Peyer's patch (tissue), 4 donors: ENCODE results near the gene TEX19. TPM values are rescaled to one million over a fixed set of nuclear protein-coding genes. Genes with fewer than 3 reads are reported as not detected.

Experiments
- DNase-seq, 3 donors: peaks; one replicate each; pipeline ENCODE4 v3.0.0-alpha.2; 2017 to 2019
- H3K27ac ChIP-seq, 4 donors: fragments of 200-600 bp; sonication (generic); one replicate each; pipeline ENCODE4 v1.5.1; 2016 to 2019
- H3K27me3 ChIP-seq, 2 donors: fragments of 200-600 bp; sonication (generic); one replicate each; pipeline ENCODE4 v1.5.1; 2019
- H3K36me3 ChIP-seq, 3 donors: fragments of 200-600 bp; sonication (generic); one replicate each; pipeline ENCODE4 v1.5.1; 2016 to 2019
- H3K4me1 ChIP-seq, 4 donors: fragments of 200-600 bp; sonication (generic); one replicate each; pipeline ENCODE4 v1.5.1; 2016 to 2019
- H3K4me3 ChIP-seq, 4 donors: fragments of 200-600 bp; sonication (generic); 1 replicate in 3 of 4; 2 replicates in 1 of 4; pipeline ENCODE4 v1.5.1; 2016 to 2019; ENCODE audit warnings: mild to moderate bottlenecking in 1 of 4
- H3K9me3 ChIP-seq, 4 donors: fragments of 200-600 bp; sonication (generic); one replicate each; pipeline ENCODE4 v1.5.1; 2016 to 2019; ENCODE audit warnings: mild to moderate bottlenecking in 1 of 4
- CTCF ChIP-seq, 6 experiments: fragments of 450-650 bp in 4 of 6; fragments of 200-600 bp in 2 of 6; sonication (generic) in 1 of 6; IDR thresholded peaks; one replicate each; pipeline ENCODE4 v1.5.1; 2017 to 2019; ENCODE audit warnings: antibody characterized with exemption in 6 of 6, mild to moderate bottlenecking in 3 of 6, moderate library complexity in 1 of 6
- POLR2A ChIP-seq, 2 donors: fragments of 450-650 bp; IDR thresholded peaks; one replicate each; pipeline ENCODE4 v1.5.1; 2017; ENCODE audit warnings: antibody characterized with exemption in 2 of 2, mild to moderate bottlenecking in 2 of 2, moderate library complexity in 2 of 2
- total RNA-seq, 4 donors: library from RNA; depleted of rRNA; stranded (reverse); fragments of >200 nt; gene quantifications; one replicate each; pipeline ENCODE4 v1.1.0, GENCODE V29; 2016

Gene TEX19
- total RNA-seq, 4 donors from 2014 or later: not detected

- no peak for DNase-seq
- Histone ChIP-seq H3K9me3 (no peaks in the 10 kb centered on the region), H3K36me3 (peaks cover 0 to 15% (median 0%) of the 10 kb centered on the region in 3 donors), H3K4me1 (peaks cover 0 to 4% (median 2%) of the 10 kb centered on the region in 4 donors), H3K27ac (no peak overlapping the region), H3K4me3 (no peak overlapping the region), H3K27me3 (no peaks in the 10 kb centered on the region)
- TF ChIP-seq CTCF (IDR thresholded peaks at IDR 0.05) (no peak), POLR2A (IDR thresholded peaks at IDR 0.05) (no peak)
These were observed 37.8 kb downstream of the TEX19 start for GRCh38 chr17:82396601-82397435.

GRCh38 chr17:82397449-82398335 lies 38.6 kb downstream of the TEX19 start:
- H3K27ac ChIP-seq: no peak overlapping the region
- H3K4me1 ChIP-seq: peaks cover 0 to 4% (median 2%) of the 10 kb centered on the region in 4 donors
- H3K27me3 ChIP-seq: no peaks in the 10 kb centered on the region
- H3K4me3 ChIP-seq: no peak overlapping the region
- TF ChIP-seq CTCF (IDR thresholded peaks at IDR 0.05): no peak
- no peak for TF ChIP-seq POLR2A (IDR thresholded peaks at IDR 0.05)
- no peak for DNase-seq
- peaks cover 0 to 10% (median 0%) of the 10 kb centered on the region in 3 donors for H3K36me3 ChIP-seq
- H3K9me3 ChIP-seq: no peaks in the 10 kb centered on the region

- Histone ChIP-seq H3K4me1 (peaks cover 0 to 4% (median 2%) of the 10 kb centered on the region in 4 donors), H3K4me3 (no peak overlapping the region), H3K36me3 (peaks cover 0 to 21% (median 0%) of the 10 kb centered on the region in 3 donors), H3K27me3 (no peaks in the 10 kb centered on the region), H3K27ac (no peak overlapping the region), H3K9me3 (no peaks in the 10 kb centered on the region)
- DNase-seq: no peak
- TF ChIP-seq CTCF (IDR thresholded peaks at IDR 0.05): no peak
- no peak for TF ChIP-seq POLR2A (IDR thresholded peaks at IDR 0.05)
These were observed 40.0 kb downstream of the TEX19 start for GRCh38 chr17:82399041-82399441.

GRCh38 chr17:82399601-82400101 lies 40.6 kb downstream of the TEX19 start:
- Histone ChIP-seq H3K4me1 (peaks cover 0 to 4% (median 2%) of the 10 kb centered on the region in 4 donors), H3K36me3 (peaks cover 0 to 24% (median 0%) of the 10 kb centered on the region in 3 donors), H3K27me3 (no peaks in the 10 kb centered on the region), H3K4me3 (no peak overlapping the region), H3K27ac (no peak overlapping the region), H3K9me3 (no peaks in the 10 kb centered on the region)
- no peak for DNase-seq
- TF ChIP-seq POLR2A (IDR thresholded peaks at IDR 0.05): no peak
- no peak for TF ChIP-seq CTCF (IDR thresholded peaks at IDR 0.05)

GRCh38 chr17:82400206-82400605 lies 41.2 kb downstream of the TEX19 start:
- H3K4me3 ChIP-seq: no peak overlapping the region
- DNase-seq: no peak
- H3K4me1 ChIP-seq: peaks cover 0 to 4% (median 2%) of the 10 kb centered on the region in 4 donors
- H3K9me3 ChIP-seq: no peaks in the 10 kb centered on the region
- TF ChIP-seq POLR2A (IDR thresholded peaks at IDR 0.05) (no peak), CTCF (IDR thresholded peaks at IDR 0.05) (no peak)
- H3K27ac ChIP-seq: no peak overlapping the region
- H3K36me3 ChIP-seq: peaks cover 0 to 29% (median 0%) of the 10 kb centered on the region in 3 donors
- no peaks in the 10 kb centered on the region for H3K27me3 ChIP-seq
